HepG2 (cell line): Measurements from ENCODE around the gene TTC31. TPM values are rescaled to one million over a fixed set of nuclear protein-coding genes. Genes with fewer than 3 reads are reported as not detected.

Experiments used
- HNF4A ChIP-seq: sonication (generic); formaldehyde crosslinking; IDR thresholded peaks from 2 replicates; pipeline ENCODE4 v1.4.0; 2020; ENCODE audit warnings: missing genetic modification reagents
- HNRNPL ChIP-seq: fragments of 200-400 bp; formaldehyde crosslinking; IDR thresholded peaks from 2 replicates; pipeline ENCODE4 v1.6.1; 2017; ENCODE audit warnings: mild to moderate bottlenecking, low read depth, low read length
- KLF15 ChIP-seq: sonication (generic); formaldehyde crosslinking; IDR thresholded peaks from 2 replicates; pipeline ENCODE4 v1.8.1; 2023; ENCODE audit warnings: borderline replicate concordance, mild to moderate bottlenecking, inconsistent platforms, missing genetic modification reagents, mixed read lengths
- MXD1 ChIP-seq: sonication (generic); formaldehyde crosslinking; IDR thresholded peaks from 2 replicates; pipeline ENCODE4 v1.4.0; 2020; ENCODE audit warnings: mild to moderate bottlenecking, missing genetic modification reagents
- NBN ChIP-seq: fragments of 450-650 bp; conservative IDR thresholded peaks from 2 replicates; pipeline ENCODE4 v1.6.1; 2017
- NFKBIZ ChIP-seq: IDR thresholded peaks from 2 replicates; pipeline ENCODE4 v1.6.1; 2018; ENCODE audit warnings: missing genetic modification reagents, missing compliant biosample characterization
- SATB2 ChIP-seq: sonication (generic); formaldehyde crosslinking; IDR thresholded peaks from 2 replicates; pipeline ENCODE4 v1.5.0; 2020; ENCODE audit warnings: missing genetic modification reagents
- ZFP37 ChIP-seq: sonication (generic); formaldehyde crosslinking; IDR thresholded peaks from 2 replicates; pipeline ENCODE4 v1.4.0; 2020; ENCODE audit warnings: missing genetic modification reagents, borderline replicate concordance
- ZNF329 ChIP-seq: sonication (generic); formaldehyde crosslinking; IDR thresholded peaks from 2 replicates; pipeline ENCODE4 v1.9.0; 2021; ENCODE audit warnings: low read depth, mild to moderate bottlenecking, missing genetic modification reagents
- ZNF850 ChIP-seq: sonication (generic); formaldehyde crosslinking; conservative IDR thresholded peaks from 2 replicates; pipeline ENCODE4 v1.9.0; 2021; ENCODE audit warnings: mild to moderate bottlenecking, missing genetic modification reagents
- ZXDC ChIP-seq: sonication (generic); formaldehyde crosslinking; IDR thresholded peaks from 2 replicates; pipeline ENCODE4 v1.5.0; 2020; ENCODE audit warnings: mild to moderate bottlenecking, missing genetic modification reagents
- polyA plus RNA-seq, 8 experiments: library from polyadenylated mRNA; depleted of rRNA in 3 of 8; stranded (reverse) in 7 of 8; unstranded in 1 of 8; fragments of >200 nt; fragmentation: Illumina TruSeq in 4 of 8; extraction: Trizol in 4 of 8; gene quantifications; 2 replicates each; pipeline versions ENCODE4 v1.2.1 to v1.2.3, GENCODE V29; 2011 to 2016; ENCODE audit warnings: low read depth in 4 of 8, missing spikeins in 1 of 8, mixed read lengths in 1 of 8; ENCODE audit not compliant: insufficient read depth in 1 of 8
- total RNA-seq, 5 experiments: library from RNA; depleted of rRNA; stranded (reverse); fragments of >200 nt; fragmentation: Illumina TruSeq; extraction: Trizol; gene quantifications; 2 replicates each; pipeline ENCODE4 v1.2.3, GENCODE V29; 2016; ENCODE audit warnings: low read depth in 1 of 5
- TF ChIP-seq, protein P1 (sequence below): sonication (generic); formaldehyde crosslinking; IDR thresholded peaks from 2 replicates; pipeline ENCODE4 v1.4.0; 2020; ENCODE audit warnings: mild to moderate bottlenecking, missing genetic modification reagents
- TF ChIP-seq, protein P2 (sequence below): sonication (generic); formaldehyde crosslinking; IDR thresholded peaks from 2 replicates; pipeline ENCODE4 v1.4.0; 2020; ENCODE audit warnings: mild to moderate bottlenecking, low read depth, missing genetic modification reagents
- TF ChIP-seq, protein P3 (sequence below): IDR thresholded peaks from 2 replicates; pipeline ENCODE4 v1.6.1; 2016; ENCODE audit warnings: low read depth, missing genetic modification reagents, missing compliant biosample characterization

The TTC31 gene
- total and polyA plus RNA-seq, 2 of the 13 experiments (the other 11 are each of a cell fraction or from before 2014, with no cell fraction given) = 28.3 to 39.5 TPM

GRCh38 chr2:74502720-74503505, 20.0 kb downstream of the TTC31 start (continued):
- TF ChIP-seq, protein P1, sequence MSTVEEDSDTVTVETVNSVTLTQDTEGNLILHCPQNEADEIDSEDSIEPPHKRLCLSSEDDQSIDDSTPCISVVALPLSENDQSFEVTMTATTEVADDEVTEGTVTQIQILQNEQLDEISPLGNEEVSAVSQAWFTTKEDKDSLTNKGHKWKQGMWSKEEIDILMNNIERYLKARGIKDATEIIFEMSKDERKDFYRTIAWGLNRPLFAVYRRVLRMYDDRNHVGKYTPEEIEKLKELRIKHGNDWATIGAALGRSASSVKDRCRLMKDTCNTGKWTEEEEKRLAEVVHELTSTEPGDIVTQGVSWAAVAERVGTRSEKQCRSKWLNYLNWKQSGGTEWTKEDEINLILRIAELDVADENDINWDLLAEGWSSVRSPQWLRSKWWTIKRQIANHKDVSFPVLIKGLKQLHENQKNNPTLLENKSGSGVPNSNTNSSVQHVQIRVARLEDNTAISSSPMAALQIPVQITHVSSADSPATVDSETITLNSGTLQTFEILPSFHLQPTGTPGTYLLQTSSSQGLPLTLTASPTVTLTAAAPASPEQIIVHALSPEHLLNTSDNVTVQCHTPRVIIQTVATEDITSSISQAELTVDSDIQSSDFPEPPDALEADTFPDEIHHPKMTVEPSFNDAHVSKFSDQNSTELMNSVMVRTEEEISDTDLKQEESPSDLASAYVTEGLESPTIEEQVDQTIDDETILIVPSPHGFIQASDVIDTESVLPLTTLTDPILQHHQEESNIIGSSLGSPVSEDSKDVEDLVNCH (CRISPR knock-in tag) = peak; percentile 40; the same call in 1 of the 2 replicates
- TF ChIP-seq ZNF850 (no peak), MXD1 (CRISPR knock-in tag) (peak; percentile 69), ZNF329 (peak; percentile 55; the same call in 1 of the 2 replicates), HNRNPL (peak; percentile 42; the same call in 1 of the 2 replicates), ZXDC (CRISPR knock-in tag) (no peak; the same call in 1 of the 2 replicates), SATB2 (CRISPR knock-in tag) (0 out of 2 replicates have a peak, but pooled peaks have one; percentile 25), HNF4A (CRISPR knock-in tag) (no peak; the same call in 1 of the 2 replicates), NFKBIZ (CRISPR knock-in tag) (peak; percentile 14; the same call in 1 of the 2 replicates), KLF15 (CRISPR knock-in tag) (peak; percentile 81; the same call in 1 of the 2 replicates), ZFP37 (CRISPR knock-in tag) (no peak), NBN (no peak)
- TF ChIP-seq, protein P2, sequence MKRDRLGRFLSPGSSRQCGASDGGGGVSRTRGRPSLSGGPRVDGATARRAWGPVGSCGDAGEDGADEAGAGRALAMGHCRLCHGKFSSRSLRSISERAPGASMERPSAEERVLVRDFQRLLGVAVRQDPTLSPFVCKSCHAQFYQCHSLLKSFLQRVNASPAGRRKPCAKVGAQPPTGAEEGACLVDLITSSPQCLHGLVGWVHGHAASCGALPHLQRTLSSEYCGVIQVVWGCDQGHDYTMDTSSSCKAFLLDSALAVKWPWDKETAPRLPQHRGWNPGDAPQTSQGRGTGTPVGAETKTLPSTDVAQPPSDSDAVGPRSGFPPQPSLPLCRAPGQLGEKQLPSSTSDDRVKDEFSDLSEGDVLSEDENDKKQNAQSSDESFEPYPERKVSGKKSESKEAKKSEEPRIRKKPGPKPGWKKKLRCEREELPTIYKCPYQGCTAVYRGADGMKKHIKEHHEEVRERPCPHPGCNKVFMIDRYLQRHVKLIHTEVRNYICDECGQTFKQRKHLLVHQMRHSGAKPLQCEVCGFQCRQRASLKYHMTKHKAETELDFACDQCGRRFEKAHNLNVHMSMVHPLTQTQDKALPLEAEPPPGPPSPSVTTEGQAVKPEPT (CRISPR knock-in tag) = peak; percentile 32; the same call in 1 of the 2 replicates
- TF ChIP-seq, protein P3, sequence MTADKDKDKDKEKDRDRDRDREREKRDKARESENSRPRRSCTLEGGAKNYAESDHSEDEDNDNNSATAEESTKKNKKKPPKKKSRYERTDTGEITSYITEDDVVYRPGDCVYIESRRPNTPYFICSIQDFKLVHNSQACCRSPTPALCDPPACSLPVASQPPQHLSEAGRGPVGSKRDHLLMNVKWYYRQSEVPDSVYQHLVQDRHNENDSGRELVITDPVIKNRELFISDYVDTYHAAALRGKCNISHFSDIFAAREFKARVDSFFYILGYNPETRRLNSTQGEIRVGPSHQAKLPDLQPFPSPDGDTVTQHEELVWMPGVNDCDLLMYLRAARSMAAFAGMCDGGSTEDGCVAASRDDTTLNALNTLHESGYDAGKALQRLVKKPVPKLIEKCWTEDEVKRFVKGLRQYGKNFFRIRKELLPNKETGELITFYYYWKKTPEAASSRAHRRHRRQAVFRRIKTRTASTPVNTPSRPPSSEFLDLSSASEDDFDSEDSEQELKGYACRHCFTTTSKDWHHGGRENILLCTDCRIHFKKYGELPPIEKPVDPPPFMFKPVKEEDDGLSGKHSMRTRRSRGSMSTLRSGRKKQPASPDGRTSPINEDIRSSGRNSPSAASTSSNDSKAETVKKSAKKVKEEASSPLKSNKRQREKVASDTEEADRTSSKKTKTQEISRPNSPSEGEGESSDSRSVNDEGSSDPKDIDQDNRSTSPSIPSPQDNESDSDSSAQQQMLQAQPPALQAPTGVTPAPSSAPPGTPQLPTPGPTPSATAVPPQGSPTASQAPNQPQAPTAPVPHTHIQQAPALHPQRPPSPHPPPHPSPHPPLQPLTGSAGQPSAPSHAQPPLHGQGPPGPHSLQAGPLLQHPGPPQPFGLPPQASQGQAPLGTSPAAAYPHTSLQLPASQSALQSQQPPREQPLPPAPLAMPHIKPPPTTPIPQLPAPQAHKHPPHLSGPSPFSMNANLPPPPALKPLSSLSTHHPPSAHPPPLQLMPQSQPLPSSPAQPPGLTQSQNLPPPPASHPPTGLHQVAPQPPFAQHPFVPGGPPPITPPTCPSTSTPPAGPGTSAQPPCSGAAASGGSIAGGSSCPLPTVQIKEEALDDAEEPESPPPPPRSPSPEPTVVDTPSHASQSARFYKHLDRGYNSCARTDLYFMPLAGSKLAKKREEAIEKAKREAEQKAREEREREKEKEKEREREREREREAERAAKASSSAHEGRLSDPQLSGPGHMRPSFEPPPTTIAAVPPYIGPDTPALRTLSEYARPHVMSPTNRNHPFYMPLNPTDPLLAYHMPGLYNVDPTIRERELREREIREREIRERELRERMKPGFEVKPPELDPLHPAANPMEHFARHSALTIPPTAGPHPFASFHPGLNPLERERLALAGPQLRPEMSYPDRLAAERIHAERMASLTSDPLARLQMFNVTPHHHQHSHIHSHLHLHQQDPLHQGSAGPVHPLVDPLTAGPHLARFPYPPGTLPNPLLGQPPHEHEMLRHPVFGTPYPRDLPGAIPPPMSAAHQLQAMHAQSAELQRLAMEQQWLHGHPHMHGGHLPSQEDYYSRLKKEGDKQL (CRISPR knock-in tag) = 0 out of 2 replicates have a peak, but pooled peaks have one; percentile 14
